Activated T-helper 1 cell treated with Interleukin-2 at 50 U/mL for 16 hours (primary cell): ENCODE results near the gene STING1.

ENCODE experiments used
- DNase-seq: peaks from one replicate; pipeline ENCODE4 v3.0.0-alpha.2; 2020; ENCODE audit warnings: low read depth

Gene STING1

GRCh38 chr5:139439013-139439903 is 43.3 kb downstream of the STING1 start, which contains the start of gene DNAJC18:
TSS of gene DNAJC18 (minus strand) at chr5:139439525. CDS start at chr5:139439445, 80 bp downstream.
- peak; percentile 77 for DNase-seq

DNA sequence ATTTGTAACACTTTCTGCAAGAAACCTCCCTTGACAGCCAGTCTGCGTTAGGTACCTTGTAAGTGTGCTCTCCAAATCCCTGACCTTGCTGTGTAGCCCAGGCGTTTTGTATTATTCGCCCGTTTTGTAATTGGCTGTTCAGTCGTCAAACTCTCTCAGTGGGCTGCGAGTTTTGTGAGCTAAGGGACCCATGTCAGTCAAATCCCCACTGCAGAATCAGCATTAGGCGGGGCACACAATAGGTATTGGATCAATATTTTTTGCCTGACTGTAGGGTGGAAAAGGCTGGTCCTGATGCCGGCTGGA is 43.9 kb downstream of the STING1 start:
- no peak for DNase-seq

GRCh38 chr5:139435676-139436075 is 46.9 kb downstream of the STING1 start:
- DNase-seq: no peak

GRCh38 chr5:139431706-139432105 is 50.9 kb downstream of the STING1 start:
- no peak for DNase-seq

- no peak for DNase-seq
Observed at GRCh38 chr5:139430015-139430414, 52.5 kb downstream of the STING1 start.

- DNase-seq: no peak
Observed at GRCh38 chr5:139426203-139426885, 56.2 kb downstream of the STING1 start.
